Measurements from ENCODE around the gene DGCR8. TPM values are rescaled to one million over a fixed set of nuclear protein-coding genes. Genes with fewer than 3 reads are reported as not detected.

The DGCR8 gene
- total RNA-seq, 2 donors from 2014 or later = 37.0 to 66.7 TPM

GRCh38 chr22:20044495-20045151 lies 35.4 kb upstream of the DGCR8 start:
- DNase-seq (ENCODE audit: low spot score in 2 of 2) (no peak), ATAC-seq (no peak)
- peak overlapping the region in 1 of 2 donors; percentile 15 for H3K27ac Mint-ChIP-seq
- H3K9me3 Mint-ChIP-seq = peaks cover 0 to 5% of the 10 kb centered on the region in 2 donors
- peaks cover 0 to 29% of the 10 kb centered on the region in 2 donors for H3K36me3 Mint-ChIP-seq

GRCh38 chr22:20046730-20047129 lies 33.3 kb upstream of the DGCR8 start:
- DNase-seq (ENCODE audit: low spot score in 2 of 2) (no peak), ATAC-seq (no peak)
- Mint-ChIP-seq H3K9me3 (peaks cover 0 to 5% of the 10 kb centered on the region in 2 donors), H3K27ac (peak overlapping the region in 1 of 2 donors; percentile 52), H3K36me3 (peaks cover 0 to 33% of the 10 kb centered on the region in 2 donors)

GRCh38 chr22:20051927-20052308 lies 28.1 kb upstream of the DGCR8 start:
- H3K27ac Mint-ChIP-seq = no peak overlapping the region
- H3K9me3 Mint-ChIP-seq = peaks cover 0 to 5% of the 10 kb centered on the region in 2 donors
- ATAC-seq = no peak
- DNase-seq (ENCODE audit: low spot score in 2 of 2) = no peak
- H3K36me3 Mint-ChIP-seq = peaks cover 0 to 28% of the 10 kb centered on the region in 2 donors

- peaks cover 0 to 24% of the 10 kb centered on the region in 2 donors for H3K36me3 Mint-ChIP-seq
- DNase-seq (ENCODE audit: low spot score in 2 of 2) (no peak), ATAC-seq (no peak)
- H3K27ac Mint-ChIP-seq = no peak overlapping the region
- H3K9me3 Mint-ChIP-seq = peaks cover 0 to 5% of the 10 kb centered on the region in 2 donors
Measured at GRCh38 chr22:20052309-20053259, 27.5 kb upstream of the DGCR8 start.

- DNase-seq (ENCODE audit: low spot score in 2 of 2) (no peak), ATAC-seq (no peak)
- Mint-ChIP-seq H3K36me3 (peaks cover 0 to 14% of the 10 kb centered on the region in 2 donors), H3K27ac (peak overlapping the region in 1 of 2 donors; percentile 77), H3K9me3 (peaks cover 0 to 5% of the 10 kb centered on the region in 2 donors)
Measured at GRCh38 chr22:20053407-20054033, 26.5 kb upstream of the DGCR8 start.

GRCh38 chr22:20054034-20054427 lies 26.0 kb upstream of the DGCR8 start:
- DNase-seq (ENCODE audit: low spot score in 2 of 2) (no peak), ATAC-seq (no peak)
- H3K9me3 Mint-ChIP-seq = peaks cover 0 to 2% of the 10 kb centered on the region in 2 donors
- peaks cover 0 to 9% of the 10 kb centered on the region in 2 donors for H3K36me3 Mint-ChIP-seq
- peak overlapping the region in 1 of 2 donors; percentile 77 for H3K27ac Mint-ChIP-seq

- H3K27ac Mint-ChIP-seq = peak overlapping the region in 1 of 2 donors; percentile 77
- H3K9me3 Mint-ChIP-seq = no peaks in the 10 kb centered on the region
- ATAC-seq (no peak), DNase-seq (ENCODE audit: low spot score in 2 of 2) (no peak)
- peaks cover 0 to 5% of the 10 kb centered on the region in 2 donors for H3K36me3 Mint-ChIP-seq
Measured at GRCh38 chr22:20054485-20054884, 25.6 kb upstream of the DGCR8 start.

- Mint-ChIP-seq H3K9me3 (no peaks in the 10 kb centered on the region), H3K36me3 (no peaks in the 10 kb centered on the region), H3K27ac (no peak overlapping the region)
- DNase-seq (ENCODE audit: low spot score in 2 of 2) = no peak
- ATAC-seq = no peak
Measured at GRCh38 chr22:20055144-20055543, 24.9 kb upstream of the DGCR8 start.

- DNase-seq (ENCODE audit: low spot score in 2 of 2) = no peak
- H3K9me3 Mint-ChIP-seq = no peaks in the 10 kb centered on the region
- no peaks in the 10 kb centered on the region for H3K36me3 Mint-ChIP-seq
- H3K27ac Mint-ChIP-seq = no peak overlapping the region
- ATAC-seq = no peak
Measured at GRCh38 chr22:20055654-20056053, 24.4 kb upstream of the DGCR8 start.

GRCh38 chr22:20056161-20056560 lies 23.9 kb upstream of the DGCR8 start:
- Mint-ChIP-seq H3K9me3 (no peaks in the 10 kb centered on the region), H3K27ac (no peak overlapping the region), H3K36me3 (no peaks in the 10 kb centered on the region)
- no peak for DNase-seq (ENCODE audit: low spot score in 2 of 2)
- no peak for ATAC-seq

GRCh38 chr22:20056696-20057386 lies 23.2 kb upstream of the DGCR8 start:
- Mint-ChIP-seq H3K27ac (no peak overlapping the region), H3K9me3 (no peaks in the 10 kb centered on the region), H3K36me3 (no peaks in the 10 kb centered on the region)
- DNase-seq (ENCODE audit: low spot score in 2 of 2) = no peak
- ATAC-seq = no peak

- no peak for ATAC-seq
Measured at GRCh38 chr22:20057596-20058268, 22.3 kb upstream of the DGCR8 start.

GRCh38 chr22:20058989-20059770 lies 20.9 kb upstream of the DGCR8 start:
- no peak for DNase-seq (ENCODE audit: low spot score in 2 of 2)
- H3K27ac Mint-ChIP-seq = no peak overlapping the region
- H3K9me3 Mint-ChIP-seq = no peaks in the 10 kb centered on the region
- no peak for ATAC-seq
- H3K36me3 Mint-ChIP-seq = no peaks in the 10 kb centered on the region

More at GRCh38 chr22:20057596-20058268, 22.3 kb upstream of the DGCR8 start:
- DNase-seq (ENCODE audit: low spot score in 2 of 2) = no peak
- Mint-ChIP-seq H3K9me3 (no peaks in the 10 kb centered on the region), H3K36me3 (no peaks in the 10 kb centered on the region), H3K27ac (no peak overlapping the region)

- DNase-seq (ENCODE audit: low spot score in 2 of 2) (no peak), ATAC-seq (no peak)
- Mint-ChIP-seq H3K36me3 (no peaks in the 10 kb centered on the region), H3K9me3 (no peaks in the 10 kb centered on the region), H3K27ac (peak overlapping the region; percentile 22 to 61)
Measured at GRCh38 chr22:20060700-20061480, 19.2 kb upstream of the DGCR8 start.

GRCh38 chr22:20061481-20061861 lies 18.6 kb upstream of the DGCR8 start:
- Mint-ChIP-seq H3K36me3 (no peaks in the 10 kb centered on the region), H3K27ac (peak overlapping the region in 1 of 2 donors; percentile 61), H3K9me3 (no peaks in the 10 kb centered on the region)
- DNase-seq (ENCODE audit: low spot score in 2 of 2) (no peak), ATAC-seq (no peak)
